Fibroblast of skin of back (primary cell): Measurements from ENCODE around the gene ADAMTS14. TPM values are rescaled to one million over a fixed set of nuclear protein-coding genes. Genes with fewer than 3 reads are reported as not detected.
"Not testable (repeated sequence)": the region's sequence is repeated elsewhere in the genome, so short reads cannot be mapped to it uniquely, and the experiment has no call there.

Experiments
- DNase-seq: peaks from one replicate; pipeline ENCODE4 v3.0.0-alpha.2; 2013
- polyA plus RNA-seq, 2 experiments: library from polyadenylated mRNA; unstranded; fragments of 120-200 nt; gene quantifications; one replicate each; pipeline ENCODE4 v1.2.1, GENCODE V29; 2013; ENCODE audit not compliant: insufficient read length in 2 of 2

The ADAMTS14 gene
- 4.2 TPM for polyA plus RNA-seq (2013, experiment 1 of 2; ENCODE audit: insufficient read length)
- polyA plus RNA-seq (2013, experiment 2 of 2; ENCODE audit: insufficient read length), result 3.2 TPM

GRCh38 chr10:70672165-70673042 lies at the start of gene ADAMTS14:
Gene ADAMTS14 (plus strand): TSS chr10:70672506. CDS start chr10:70672803, 297 bp downstream.
- DNase-seq, result peak; percentile 60

- no peak for DNase-seq
Measured at GRCh38 chr10:70622541-70622940, 49.8 kb upstream of the ADAMTS14 start.

GRCh38 chr10:70622981-70623844 lies 49.1 kb upstream of the ADAMTS14 start:
- DNase-seq, result no peak

DNA sequence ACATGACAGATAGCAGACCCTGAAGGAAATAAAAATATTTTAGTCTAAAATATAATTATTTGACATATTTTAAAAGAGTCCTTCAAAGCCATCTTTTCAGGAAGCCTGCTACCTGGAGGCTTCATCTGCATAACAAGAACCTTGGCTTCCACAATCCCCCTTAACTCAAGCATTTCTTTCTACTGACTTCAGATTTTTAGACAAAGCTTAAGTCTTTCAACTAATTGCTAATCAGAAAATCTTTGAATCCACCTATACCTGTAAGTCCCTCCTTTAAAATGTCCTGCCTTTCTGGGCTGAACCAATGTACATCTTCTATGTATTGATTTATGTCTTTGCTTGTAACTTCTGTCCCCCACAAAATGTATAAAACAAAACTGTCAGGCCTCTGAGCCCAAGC lies 46.2 kb upstream of the ADAMTS14 start:
- DNase-seq, result no peak

GRCh38 chr10:70629338-70629737 lies 43.0 kb upstream of the ADAMTS14 start:
- DNase-seq, result no peak

DNA sequence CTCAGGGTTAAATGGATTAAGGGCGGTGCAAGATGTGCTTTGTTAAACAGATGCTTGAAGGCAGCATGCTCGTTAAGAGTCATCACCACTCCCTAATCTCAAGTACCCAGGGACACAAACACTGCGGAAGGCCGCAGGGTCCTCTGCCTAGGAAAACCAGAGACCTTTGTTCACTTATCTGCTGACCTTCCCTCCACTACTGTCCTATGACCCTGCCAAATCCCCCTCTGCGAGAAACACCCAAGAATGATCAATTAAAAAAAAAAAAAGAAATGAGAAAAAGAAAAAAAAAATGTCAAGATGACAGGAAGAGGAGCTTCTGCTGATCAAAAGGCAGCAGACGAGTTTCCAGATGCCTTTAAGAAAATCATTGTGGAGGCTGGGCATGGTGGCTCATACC lies 40.6 kb upstream of the ADAMTS14 start:
- not testable (repeated sequence) for DNase-seq

GRCh38 chr10:70634011-70634410 lies 38.3 kb upstream of the ADAMTS14 start:
- DNase-seq, result no peak

GRCh38 chr10:70634515-70634914 lies 37.8 kb upstream of the ADAMTS14 start:
- DNase-seq, result not testable (repeated sequence)

DNA sequence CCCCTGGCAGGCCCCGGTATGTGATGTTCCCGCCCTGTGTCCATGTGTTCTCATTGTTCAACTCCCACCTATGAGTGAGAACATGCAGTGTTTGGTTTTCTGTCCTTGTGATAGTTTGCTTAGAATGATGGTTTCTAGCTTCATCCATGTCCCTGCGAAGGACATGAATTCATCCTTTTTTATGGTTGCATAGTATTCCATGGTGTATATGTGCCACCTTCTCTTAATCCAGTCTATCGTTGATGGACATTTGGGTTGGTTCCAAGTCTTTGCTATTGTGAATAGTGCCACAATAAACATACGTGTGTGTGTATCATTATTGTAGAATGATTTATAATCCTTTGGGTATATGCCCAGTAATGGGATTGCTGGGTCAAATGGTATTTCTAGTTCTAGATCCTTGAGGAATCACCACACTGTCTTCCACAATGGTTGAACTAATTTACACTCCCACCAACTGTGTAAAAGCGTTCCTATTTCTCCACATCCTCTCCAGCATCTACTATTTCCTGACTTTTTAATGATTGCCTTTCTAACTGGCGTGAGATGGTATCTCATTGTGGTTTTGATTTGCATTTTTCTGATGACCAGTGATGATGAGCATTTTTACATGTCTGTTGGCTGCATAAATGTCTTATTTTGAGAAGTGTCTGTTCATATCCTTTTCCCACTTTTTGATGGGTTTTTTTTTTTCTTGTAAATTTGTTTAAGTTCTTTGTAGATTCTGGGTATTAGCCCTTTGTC lies 32.5 kb upstream of the ADAMTS14 start:
- DNase-seq, result not testable (repeated sequence)

- not testable (repeated sequence) for DNase-seq
Measured at GRCh38 chr10:70643272-70643671, 29.0 kb upstream of the ADAMTS14 start.

DNA sequence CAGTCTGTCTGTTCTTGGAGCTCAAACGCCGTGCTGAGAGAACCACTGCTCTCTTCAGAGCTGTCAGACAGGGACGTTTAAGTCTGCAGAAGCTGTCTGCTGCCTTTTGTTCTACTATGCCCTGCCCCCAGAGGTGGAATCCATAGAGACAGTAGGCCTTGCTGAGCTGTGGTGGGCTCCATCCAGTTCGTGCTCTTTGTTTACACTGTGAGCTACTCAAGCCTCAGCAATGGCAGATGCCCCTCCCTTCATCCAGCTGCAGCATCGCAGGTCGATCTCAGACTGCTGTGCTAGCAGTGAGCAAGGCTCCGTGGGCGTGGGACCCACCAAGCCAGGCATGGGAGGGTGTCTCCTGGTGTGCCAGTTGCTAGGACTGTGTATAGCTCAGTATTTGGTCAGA lies 27.3 kb upstream of the ADAMTS14 start:
- DNase-seq, result not testable (repeated sequence)

- DNase-seq, result no peak
Measured at GRCh38 chr10:70647086-70647485, 25.2 kb upstream of the ADAMTS14 start.

DNA sequence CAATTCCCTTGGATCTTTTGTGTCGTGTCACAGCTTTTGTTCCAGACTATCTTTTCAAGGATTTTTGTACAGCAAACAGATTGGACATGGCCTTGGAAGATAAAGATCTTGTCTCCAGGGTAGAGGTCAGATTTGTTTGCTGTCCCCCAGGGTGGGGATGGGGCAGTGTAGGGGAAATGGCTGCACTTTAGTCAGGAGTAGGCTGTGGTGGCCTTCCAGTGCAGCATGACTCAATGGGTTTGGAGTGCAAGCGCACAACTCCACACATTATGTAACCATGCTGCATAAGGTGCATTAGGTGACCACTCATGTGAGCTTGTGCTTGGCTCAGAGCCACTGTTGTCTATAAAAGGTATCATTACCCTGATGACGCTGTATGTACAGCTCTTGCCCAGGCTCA lies 23.9 kb upstream of the ADAMTS14 start:
- DNase-seq, result no peak

GRCh38 chr10:70649526-70649925 lies 22.8 kb upstream of the ADAMTS14 start:
- peak; percentile 80 for DNase-seq

DNA sequence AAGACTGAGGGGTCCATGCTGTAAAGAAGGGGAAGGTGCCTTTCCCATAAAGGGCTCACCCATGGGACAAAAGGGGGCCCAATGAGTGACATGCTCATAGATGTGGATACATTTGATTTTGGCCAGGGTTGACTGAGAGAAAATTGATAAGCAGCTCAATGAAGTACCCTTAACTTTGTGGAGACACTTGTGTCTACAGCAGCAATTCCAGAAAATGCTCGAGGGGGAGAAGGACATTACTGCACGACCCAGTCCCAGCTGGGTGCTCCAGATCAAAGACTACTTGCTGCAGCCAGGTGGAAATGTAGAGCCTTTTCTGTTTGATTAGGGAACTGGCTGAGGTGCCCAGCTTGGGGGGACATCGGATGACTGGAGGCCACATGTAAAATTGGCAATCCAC lies 22.2 kb upstream of the ADAMTS14 start:
- no peak for DNase-seq

DNA sequence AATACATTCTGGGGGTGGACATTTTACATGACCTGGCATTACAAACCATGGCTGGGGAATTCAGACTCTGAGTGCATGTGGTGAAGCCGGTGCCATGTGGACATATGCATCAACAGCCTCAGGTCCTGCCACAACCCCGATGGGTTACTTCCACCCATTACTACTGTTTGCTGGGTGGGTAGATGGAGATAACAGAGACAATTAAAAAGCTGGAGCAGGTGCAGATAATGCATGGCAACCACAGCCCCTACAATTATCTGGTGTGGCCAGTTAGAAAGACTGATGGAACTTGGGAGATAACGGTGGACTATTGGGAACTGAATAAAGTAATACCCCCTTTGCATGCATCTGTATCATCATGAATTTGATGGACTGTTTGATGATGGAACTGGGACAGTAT lies 21.6 kb upstream of the ADAMTS14 start:
- DNase-seq, result no peak

DNA sequence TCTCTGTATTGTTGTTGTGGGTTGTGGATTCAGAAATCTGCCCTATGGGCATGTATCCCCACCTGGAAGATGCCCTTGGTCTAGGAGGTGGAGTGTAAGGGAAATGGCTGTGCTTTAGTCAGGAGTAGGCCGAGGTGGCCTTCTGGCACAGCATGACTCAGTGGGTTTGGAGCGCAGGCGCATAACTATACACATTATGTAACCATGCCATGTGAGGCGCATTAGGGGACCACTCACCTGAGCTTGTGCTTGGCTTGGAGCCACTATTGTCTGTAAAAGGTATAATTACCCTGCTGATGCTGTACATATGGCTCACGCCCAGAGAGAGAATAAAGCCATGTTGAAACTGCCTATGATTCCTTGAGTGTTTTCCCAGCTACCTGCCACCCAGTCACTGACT lies 20.6 kb upstream of the ADAMTS14 start:
- DNase-seq, result no peak

DNA sequence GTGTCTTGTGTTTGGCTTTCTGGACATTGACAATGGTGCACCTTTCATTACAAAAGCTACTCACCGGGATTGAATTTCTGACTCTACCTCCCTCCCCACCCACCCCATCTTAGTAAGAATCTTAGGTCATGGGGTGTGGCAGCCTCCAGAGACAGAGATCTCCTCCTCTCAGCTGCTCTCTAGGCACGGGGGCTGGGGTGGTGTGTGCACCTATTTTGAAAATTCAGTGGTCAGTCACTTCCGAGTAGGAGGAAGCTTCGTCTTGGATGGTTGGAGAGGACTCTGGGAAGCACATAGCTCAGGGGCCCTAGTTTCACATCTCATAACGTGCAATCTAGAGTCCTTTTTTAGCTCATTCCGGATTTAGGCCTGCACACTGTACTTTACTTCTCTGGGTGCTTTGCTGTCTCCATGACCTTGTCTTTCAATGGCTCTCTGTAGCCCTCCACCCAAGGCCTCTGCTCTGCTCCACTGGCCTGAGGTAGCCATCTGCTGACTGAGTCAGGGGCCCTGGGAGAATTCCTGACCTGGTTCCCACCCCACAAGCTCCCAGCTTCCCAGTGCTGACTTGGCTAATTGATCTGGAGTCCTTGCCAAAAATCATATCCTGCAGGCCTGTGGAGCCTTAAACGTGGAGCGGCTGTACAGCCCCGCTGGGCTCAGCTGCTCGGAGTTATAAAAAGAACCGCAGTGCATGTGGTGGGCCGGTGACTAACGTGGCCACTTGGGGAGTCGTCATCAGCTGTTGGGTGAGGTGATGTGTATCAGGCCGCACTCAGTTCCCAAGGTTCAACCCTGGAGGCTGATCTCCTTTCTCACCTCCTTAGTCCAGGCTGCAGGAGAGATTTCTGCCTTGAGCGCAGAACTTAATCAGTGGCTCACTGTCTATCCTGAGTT lies 19.3 kb upstream of the ADAMTS14 start:
- peak; percentile 99 for DNase-seq

- DNase-seq, result no peak
Measured at GRCh38 chr10:70655316-70655715, 17.0 kb upstream of the ADAMTS14 start.

DNA sequence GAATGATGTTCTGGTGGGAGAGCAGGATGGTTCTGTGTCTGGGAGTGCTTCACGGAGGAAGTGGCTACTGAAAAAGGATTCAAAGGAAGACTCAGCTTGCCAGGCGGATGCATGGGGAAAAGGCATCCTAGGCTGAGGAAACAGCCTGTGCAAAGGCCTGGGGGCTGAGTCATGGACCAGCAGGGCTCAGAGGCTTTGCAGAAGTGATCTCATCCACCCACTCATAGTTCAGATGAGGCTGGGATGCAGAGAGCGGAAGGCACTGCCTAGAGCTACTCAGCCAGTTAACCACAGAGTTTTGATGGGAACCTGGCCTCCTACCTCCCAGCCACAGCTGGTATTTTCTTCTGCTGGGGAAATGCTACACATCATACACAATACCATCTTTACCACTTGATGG lies 15.8 kb upstream of the ADAMTS14 start:
- peak; percentile 99 for DNase-seq

- DNase-seq, result peak; percentile 69
Measured at GRCh38 chr10:70657041-70657440, 15.3 kb upstream of the ADAMTS14 start.
